T1000 (cell line): ENCODE results near the gene SPATA3.

Experiments
- DNase-seq: peaks from one replicate; lab custom pipeline; 2025; ENCODE audit warnings: mixed read lengths; lab: John Stamatoyannopoulos, UW

SPATA3 gene

GRCh38 chr2:231050018-231050901 lies 54.3 kb downstream of the SPATA3 start:
- no peak for DNase-seq

- no peak for DNase-seq
These were observed 55.2 kb downstream of the SPATA3 start for GRCh38 chr2:231051116-231051515.

GRCh38 chr2:231052494-231053451 lies 56.9 kb downstream of the SPATA3 start:
- peak; percentile 73 for DNase-seq

GRCh38 chr2:231053846-231054245 lies 57.9 kb downstream of the SPATA3 start:
- no peak for DNase-seq

GRCh38 chr2:231056453-231057416 lies 60.8 kb downstream of the SPATA3 start, which contains the start of gene PSMD1:
PSMD1 (plus strand) TSS chr2:231056867; CDS start chr2:231057026, 159 bp downstream.
- peak; percentile 95 for DNase-seq

- DNase-seq = no peak
These were observed 61.7 kb downstream of the SPATA3 start for GRCh38 chr2:231057590-231057989.
